CD4-positive, alpha-beta T cell treated with Interleukin-10 for 1 hour (primary cell): Measurements from ENCODE around the gene MACROH2A1.

Experiments used
- DNase-seq: peaks from one replicate; pipeline ENCODE4 v3.0.0-alpha.2; 2020

MACROH2A1 gene

DNA sequence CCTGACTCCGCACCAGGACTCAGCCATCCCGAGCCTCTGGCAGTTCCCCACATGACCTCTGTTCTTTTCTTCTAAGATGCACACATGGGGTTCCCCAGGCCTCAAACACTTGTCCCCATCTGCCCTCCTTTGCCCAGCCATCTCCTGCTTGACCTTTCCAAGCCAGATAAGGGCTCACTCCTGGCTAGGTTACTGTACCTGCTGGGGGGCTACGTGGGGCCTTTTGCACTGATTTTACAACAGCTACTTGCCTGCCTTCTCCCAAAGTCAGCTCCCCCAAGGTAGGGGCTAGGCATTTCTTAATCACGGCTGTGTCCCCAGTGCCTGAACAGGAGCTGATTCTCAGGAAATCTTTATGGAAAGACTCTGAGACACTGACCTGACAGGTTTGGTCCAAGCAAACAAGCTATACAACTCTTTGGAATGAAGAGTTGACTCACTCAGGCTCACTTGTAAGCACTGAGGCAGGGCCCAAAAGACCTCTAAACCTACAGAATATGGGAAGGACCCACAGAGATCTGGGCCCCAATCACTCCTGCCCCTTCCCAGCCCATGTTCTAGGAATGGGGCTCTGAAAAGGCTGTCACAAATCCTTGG, 2.5 kb downstream of the MACROH2A1 start:
- DNase-seq = no peak

DNA sequence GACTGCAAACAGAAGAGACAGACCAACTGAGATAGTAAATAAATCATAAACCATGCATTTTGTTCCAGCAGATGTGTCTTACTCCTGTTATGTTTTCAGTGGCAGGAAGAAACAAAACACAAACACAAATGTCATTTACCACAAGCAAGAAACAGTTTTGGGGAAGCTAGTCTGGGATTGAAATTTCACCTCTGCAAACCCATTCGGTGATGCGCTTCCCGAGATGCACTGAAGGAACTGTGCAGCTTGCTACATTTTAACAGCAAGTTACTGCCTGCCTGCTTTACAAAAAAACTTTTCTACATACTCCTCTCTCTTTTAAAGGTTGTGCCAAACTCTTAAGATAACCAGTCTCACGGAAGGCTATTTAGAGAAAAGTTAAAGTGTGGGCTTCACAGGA, 3.2 kb downstream of the MACROH2A1 start:
- DNase-seq = no peak

DNA sequence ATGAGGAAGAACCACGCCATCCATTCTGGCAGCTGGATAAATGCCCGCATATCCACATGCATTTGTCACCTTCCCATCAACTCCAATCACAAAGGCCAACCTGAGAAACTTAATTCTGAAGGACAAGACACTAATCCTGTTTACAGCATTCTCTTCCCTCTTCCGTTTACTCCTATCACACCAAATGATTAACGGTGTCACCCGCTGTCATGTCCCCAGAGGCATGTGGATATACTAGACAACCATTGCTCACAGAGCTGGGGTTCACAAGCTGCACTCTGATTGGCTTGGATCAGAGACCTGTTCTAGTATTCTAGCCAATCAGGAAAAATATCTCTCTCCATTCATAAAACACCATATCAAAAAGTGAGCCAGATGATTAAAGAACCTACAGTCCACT, 3.6 kb downstream of the MACROH2A1 start:
- DNase-seq = no peak

DNA sequence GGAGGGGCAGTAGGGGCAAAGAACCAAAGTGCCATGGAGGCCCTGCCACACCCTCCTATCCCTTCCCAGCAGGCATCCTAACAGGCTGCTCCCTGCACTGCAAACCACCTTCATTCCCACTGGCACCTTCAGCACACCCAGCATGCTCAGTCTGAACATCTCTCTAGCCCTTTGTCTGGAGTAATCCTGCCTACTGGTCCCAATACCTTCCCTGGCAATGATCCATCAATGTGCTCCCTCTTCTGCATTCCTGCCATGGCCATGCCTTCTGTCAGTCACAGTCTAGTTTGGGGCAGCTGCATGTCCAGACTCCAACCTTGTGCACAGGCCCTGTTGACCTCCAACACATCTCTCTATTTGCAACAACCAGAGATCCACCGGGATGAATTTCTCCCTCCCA, 4.9 kb downstream of the MACROH2A1 start:
- no peak for DNase-seq

DNA sequence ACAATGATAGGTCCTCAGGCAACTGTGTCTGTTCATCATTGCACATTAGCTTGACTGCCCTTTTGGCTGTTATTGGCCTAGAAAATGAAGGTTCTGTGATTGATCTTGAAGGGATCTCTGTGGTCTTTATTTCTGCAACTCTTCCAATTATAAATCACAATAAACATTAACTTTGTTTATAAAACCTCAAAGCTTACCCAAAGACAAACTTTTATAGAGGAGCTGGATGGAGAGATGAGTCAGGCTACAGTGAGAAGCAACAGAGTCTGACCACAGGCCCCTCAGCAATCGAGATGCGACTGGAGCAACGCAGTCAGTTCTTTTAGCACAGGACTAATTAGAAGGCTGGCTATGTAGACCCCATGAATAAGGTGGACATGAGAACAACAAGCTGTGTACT, 5.3 kb downstream of the MACROH2A1 start:
- DNase-seq = no peak

DNA sequence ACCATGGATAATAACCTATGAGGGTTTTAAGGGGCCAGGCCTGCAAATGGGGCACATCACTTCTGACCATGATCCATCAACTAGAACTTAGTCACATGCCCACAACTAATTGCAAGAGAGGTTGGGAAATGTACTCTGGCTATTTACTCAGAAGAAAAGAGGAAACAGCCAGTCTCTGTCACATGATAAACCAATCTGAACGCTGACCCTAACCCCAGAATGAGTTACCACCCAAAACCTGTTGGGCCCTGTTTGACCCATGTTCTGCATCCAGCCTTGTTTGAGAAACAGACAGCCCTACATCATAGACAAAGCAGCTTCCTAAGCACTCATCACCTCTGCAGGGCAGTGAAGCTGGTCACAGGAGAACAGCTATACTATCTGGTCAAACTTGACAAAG, 5.8 kb downstream of the MACROH2A1 start:
- no peak for DNase-seq

DNA sequence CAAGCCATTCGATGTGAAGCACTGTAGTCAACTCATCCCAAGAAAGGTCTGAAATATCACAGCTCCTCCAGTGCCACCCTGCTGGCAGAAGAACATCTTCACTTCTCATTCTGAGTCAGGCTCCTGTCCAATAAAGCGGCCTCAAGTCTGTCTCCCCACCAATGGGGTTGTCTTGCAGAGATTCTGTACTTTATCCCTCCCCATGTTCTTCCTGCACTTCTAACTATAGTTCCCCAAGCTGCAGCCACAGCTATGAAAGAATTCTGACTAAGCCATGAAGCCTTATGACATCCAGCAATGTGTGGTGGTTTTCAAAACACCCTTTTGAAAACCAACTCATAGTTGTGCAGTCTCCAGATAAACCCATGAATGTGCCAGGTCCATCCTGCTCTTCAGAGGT, 6.8 kb downstream of the MACROH2A1 start:
- DNase-seq = peak; percentile 8

DNA sequence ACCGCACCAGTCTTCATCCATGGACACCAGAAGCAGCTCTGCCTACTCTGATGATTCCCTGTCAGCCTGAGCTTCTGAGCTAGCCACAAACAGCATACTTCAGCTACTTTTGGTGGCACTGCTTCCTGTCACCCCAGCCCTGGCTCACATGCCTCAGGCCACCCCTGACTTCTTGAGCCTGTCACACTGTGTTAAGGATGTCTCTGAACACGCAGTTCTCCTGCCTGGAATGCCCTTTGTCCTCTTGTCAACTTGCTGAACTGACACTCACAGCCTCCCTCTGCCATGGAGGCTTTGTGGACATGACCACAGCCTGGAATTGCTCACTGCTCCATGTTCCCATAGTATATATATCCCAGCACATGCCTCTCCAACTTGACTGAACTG, 7.2 kb downstream of the MACROH2A1 start:
- DNase-seq = no peak

DNA sequence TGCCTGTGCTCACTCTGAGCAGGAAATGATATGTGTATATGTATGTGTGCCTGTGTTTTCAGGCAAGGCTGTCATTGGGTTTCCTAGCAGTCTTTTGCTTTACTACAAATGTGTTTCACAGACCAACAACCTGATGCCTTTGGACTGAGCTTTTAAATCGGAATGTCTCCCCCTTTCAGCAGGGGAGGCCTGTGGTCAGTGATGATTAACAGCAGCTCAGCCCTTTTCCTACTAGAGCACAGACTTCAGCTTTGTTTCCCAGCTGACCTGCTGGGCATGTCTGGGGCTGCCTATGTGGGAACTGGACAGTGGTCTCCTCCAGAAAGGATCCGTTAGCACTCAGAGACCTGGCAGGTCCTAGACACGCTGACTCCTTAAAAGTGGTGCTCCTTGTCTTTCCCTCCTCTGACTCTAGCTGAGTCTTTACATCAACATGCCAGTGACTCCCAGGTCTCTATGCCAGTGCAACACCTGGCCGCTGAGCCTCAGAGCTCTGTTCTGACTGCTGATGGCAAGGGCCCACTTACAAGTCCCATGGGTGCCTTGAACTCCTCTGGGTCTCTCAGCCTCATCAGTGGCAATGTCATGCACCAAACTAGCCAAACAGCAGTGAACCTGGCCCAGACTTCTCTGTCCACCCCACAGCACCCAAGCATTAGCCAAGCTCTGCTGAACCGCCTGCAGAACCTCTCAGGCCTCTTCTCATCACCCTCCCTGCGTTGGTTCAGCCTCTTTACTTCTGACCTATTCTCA, 7.7 kb downstream of the MACROH2A1 start:
- DNase-seq = no peak

DNA sequence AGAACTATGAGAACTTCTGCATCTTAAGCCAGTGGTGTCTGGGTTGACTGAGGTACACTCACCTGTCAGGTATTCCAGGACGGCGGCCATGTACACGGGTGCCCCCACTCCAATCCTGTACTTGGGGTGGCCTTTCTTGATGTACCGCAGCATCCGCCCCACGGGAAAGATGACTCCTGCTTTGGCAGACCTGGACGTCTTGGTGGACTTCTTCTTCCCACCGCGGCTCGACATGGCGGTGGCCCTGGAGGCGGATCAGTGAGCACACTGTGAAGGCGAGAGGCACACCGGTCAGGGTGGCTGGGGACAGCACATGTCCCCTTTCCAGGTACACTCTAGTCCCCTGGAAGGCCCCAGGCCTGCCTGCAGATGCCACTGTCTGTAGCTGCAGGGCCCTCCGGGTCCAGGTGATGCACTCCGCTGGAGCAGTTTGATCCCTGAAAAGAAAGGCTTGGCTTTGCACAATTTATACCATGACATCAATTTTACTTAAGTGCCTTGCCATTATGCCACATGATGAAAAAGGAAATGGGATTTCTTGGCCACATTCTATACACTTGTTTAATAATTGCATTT, 10.1 kb downstream of the MACROH2A1 start:
- DNase-seq = no peak

DNA sequence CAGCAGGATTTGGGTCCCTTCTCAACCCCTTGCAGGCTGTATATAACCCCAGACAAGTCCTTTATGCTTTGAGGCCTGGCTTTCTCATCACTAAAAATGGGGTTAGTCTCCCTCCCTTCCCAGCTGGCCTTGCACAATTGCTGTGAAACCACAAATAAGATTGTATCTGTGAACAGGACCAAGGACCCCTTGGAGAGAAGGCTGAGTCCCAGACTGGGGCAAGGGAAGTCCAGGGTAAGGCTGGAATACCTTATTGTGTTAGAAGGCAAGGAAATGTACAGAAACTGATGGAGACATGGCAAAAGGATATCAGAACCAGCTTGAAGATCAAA, 11.4 kb downstream of the MACROH2A1 start:
- no peak for DNase-seq

DNA sequence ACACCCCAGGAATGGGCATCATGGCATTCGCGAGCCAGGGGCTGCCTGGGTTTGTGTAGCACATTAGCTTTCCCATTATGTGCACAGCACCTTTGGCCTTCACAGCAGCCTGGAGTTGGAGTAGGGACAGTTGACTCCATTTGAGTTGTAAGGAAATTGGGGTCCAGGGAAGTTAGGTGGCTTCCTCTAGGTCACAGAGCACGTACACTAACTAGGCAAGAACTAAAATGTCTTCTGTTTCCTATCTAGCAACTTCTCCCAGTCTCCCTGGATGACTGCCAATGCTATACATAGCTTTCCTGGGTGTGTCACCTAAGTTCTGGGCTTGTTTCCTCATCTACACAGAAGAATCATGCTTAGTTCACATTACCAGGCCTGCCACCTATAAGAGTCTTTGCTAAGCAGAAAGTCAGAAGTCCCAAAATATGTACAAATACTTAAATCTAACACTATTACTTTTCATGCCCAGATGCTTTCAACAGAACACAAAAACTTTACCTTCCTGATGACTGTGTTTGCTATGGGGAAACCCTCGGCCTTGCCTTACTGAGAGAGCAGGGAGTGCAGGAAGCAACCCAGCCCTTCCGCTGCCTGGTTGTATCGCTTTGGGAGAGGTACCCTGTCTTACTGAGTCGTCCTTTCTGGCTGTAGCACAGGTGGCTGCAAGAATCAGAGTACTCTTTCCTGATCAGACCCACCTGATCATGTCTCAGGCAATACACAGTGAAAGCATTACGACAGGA, 12.0 kb downstream of the MACROH2A1 start:
- DNase-seq = no peak

DNA sequence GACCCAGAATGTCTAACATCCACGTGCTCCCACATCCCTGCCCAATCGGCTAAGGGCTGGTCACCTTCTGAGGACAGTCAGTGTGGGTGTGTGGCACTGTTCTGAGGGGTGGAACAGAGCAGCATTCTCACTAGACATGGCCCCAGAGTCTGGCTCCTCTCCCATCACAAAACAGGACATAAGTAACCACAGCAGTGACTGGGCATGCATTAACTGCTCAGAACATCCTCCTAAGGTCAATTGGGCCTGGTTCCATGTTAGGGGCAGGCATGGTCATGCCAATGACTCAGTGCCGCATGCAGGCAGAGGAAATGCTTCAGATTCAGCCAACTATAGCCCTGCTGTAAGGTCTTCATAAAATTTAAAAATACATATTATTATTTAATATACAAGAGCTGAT, 12.9 kb downstream of the MACROH2A1 start:
- no peak for DNase-seq

DNA sequence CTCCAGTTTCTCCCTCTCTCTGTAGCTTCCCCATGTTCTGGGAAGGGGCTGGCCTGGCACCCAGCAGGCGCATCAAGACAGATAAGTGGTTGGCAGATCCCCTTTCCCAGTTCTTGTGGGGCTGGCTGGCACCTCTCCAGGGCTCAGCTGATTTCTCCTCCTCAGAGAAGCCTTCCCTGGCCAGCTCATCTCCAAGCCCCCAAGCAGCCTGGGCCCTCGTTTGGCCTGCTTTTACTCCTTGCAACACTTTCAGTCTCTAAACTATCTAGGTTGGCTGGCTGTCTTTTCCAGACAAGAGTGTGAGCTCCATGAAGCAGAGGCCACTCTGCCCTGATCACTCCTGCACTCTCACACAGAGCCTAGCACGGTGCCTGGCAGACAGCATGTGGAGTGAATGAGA, 13.5 kb downstream of the MACROH2A1 start:
- DNase-seq = no peak

DNA sequence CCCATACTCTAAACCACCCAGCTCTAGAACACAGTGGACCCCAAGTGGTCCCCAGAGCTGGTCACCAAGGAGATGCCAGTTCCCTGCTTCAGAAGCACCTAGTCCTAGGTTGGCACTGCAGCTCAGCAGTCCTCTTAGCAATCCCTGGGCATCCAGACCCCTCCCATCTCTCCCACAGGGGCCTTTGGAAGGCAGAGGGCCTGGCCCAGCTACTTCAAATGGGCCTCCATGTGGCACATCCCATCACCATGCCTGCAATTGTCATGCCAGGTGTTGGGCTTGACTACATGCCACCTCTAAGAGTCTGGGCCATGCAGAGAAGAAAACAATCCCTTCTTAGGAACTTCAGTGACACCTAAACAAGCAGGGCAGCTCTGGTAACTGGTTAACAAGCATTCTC, 14.1 kb downstream of the MACROH2A1 start:
- no peak for DNase-seq

DNA sequence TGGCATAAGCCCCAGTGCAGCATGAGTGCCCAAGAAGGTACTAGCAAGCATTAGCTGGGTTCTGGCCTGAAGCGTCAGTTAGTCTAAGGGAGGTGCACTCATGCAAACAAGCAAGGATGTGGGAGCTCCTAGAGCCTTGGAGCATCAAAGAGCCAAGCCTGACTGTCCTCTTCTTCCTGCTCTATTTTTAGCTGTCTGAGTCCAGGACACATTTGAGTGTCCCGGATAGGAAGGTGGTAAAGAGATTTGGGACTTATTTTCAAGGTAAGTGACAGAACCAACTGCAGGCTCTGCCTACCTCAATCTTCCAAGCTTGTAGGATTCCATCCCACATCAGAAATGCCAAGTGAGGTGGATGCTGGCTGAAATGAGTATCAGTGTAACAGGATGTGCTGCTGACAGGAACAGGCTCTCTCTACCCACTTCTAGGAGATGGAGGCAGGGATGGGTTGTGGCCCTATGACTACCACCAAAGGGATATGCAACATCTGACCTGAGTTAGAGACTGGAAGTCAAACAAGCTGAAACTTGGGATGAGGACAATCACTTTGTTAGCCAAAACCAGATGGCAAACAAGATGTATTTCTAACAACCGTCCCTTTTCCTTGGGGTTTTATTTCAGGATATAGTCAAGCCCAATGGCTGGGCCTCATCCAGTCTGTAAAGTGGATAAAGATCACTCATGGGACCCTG, 15.1 kb downstream of the MACROH2A1 start:
- DNase-seq = no peak

DNA sequence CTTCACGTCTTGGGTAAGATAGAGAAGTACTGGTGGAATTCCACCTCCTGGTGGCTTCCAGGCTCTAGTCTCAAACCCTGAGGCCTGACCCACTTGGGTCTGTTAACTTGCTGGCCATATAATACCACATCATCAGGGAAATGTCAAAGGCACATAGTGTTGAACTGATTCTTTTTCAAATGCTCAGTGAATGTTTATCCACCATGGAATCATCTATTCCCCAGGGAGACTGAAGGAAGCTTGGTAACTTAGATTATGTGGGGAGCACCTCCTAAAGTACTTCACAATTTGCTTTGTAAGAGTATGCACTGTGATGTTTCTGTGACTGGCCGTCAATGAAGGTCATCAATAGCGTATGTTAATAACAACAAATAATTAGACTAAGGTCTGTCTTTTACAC, 16.1 kb downstream of the MACROH2A1 start:
- no peak for DNase-seq

DNA sequence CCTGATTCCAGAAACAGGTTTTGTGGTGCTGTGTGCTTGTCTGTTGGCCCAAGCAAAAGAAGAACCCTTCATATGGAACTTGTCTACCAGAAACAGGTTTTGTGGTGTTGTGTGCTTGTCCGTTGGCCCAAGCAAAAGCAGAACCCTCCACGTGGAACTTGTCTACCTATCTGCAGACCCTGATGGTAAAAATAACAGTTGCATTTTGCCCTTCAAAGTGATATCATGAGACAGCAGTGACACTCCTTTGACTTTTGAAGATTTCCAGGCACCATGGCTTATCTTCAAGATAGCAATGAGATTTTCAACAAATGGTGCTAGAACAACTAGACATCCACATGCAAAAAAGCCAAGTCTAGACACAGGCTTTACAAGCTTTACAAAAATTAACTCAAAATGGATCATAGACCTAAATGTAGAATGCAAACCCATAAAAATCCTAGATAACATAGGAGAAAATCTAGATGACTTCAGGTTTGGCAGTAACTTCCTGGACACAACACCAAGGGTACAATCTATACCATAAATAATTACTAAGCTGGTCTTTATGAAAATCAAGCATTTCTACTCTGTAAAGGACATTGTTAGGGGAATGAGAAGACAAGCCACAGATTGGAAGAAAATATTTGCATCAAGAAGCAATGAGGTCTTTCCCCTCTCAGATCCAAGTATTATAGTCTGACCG, 16.8 kb downstream of the MACROH2A1 start:
- no peak for DNase-seq

DNA sequence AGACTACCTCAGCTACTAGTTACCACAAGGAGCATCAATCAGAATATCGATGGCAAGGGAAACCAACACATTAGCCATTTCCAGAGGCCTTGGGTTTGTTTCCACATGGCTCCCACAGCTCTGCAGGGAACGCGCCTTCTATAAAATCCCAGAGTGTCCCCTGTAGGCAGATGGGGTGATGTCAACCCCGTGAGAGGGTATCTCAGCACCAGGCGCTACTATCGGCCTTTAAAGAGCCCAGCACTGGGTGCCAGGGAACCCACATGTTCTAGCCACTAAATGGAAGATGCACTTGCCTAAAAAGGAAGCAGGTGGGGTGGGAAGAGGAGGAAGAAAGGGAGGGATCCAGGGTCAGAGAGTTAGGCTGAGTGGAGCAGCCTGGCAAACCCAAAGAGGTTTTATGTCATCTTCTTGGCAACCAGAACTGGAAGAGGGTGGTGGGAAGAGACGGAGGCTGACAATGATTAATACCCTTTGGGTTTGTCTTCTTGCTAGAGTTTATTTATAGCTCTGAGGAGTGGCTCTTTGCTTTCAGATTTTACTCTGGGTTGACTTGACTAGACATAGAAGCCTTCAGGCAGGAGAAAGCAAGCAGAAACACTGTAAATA, 19.9 kb downstream of the MACROH2A1 start:
- no peak for DNase-seq

DNA sequence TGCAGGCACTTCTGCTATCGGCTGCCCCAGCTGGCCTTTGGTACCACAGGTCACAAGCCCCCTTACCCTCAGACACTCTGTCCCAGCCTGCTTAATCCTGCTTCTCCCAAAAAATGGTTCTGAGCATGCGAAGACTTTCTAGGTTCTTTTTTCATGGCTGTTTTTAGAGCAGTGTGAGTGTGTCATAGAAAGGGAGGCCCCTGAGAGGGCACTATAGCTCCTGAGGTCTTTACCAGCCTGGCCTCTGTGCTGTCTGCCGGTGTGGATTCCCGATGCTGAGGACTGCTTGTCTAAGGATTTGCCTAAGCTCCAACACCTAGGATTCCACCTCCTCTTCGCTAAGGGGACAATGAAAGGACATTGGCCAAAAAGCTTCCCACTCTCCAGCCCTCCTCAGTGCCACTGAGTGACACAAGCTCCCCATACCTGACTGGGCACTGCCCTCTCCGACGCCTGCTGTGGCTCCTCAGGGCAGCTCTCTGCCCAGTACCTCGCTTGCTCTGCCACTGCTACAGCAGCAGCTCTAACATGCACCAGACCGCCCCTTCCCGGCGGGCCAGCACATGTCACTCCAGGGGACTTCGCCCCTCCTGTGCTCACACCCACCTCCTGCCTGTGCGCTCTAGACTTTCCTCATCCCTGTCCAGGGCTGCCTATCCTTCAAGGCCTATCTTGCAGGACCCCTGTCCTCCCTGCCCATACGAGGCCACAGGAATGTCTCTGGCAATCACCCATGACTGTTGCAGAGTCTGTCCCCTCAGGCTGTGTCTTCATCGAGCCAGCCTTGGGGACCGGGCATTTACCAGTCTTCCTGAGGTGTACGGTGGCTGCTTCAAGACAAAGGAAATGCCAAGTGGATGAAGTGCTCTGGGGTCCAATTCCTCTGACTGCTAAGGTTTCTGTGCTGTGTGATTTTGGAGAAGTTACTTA, 21.0 kb downstream of the MACROH2A1 start:
- DNase-seq = no peak

DNA sequence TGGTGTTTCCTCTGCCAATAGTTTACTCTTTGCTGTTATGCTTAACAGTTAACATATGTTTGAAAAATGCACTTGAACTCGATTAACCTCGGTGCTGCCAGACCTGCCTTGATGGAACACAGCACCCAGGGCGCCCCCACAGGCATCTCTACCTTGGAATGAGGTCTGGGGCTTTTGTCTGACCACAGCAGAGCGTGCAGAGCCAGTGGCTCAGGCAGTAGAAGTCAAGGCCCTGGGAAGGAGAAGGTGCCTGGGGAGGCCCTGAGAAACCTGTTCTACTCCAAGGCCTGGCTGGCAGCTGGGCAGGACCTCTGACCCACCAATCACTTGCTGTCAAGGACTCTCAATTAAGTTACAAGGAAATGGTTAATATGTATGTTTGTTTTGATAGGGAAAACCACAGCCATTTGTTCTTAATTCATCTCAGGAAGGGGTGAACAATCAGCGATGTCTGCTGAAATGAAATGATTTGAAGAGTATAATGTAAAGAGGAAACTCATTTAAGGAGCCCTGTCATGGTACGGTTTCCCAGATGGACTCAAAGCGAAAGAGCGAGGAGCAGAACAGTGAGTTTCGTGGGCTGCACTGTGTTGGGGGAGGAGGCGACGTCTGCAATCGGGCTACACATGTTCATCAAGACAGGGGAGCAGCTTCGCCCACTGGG, 21.9 kb downstream of the MACROH2A1 start:
- DNase-seq = no peak
